Measurements from ENCODE around the gene ZMAT5. TPM values are rescaled to one million over a fixed set of nuclear protein-coding genes. Genes with fewer than 3 reads are reported as not detected.

Gene ZMAT5
- total RNA-seq, 1 donor from 2014 or later: 18.3 TPM

DNA sequence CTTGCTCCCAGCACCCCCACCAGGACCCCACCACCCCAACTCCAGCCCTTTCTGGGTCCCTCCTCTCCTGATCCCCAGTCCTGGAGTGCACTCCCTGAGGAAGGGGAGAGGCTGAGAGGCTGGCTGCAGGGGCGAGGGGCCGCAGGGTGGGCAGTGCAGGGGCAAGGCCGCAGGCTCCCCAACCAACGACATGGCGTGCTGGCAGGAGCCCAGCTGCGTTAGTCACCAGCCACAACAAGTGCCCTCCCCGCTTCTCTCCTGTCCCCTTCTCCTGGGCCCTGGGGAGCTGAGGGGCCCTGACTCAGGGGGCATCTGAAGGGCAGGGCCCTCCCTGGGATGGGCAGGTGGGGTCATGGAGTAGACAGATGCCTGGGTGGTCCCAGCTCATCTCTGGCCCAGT is 44.7 kb downstream of the ZMAT5 start:
- H3K4me1 ChIP-seq: peaks cover 3% of the 10 kb centered on the region
- TF ChIP-seq, protein P1, sequence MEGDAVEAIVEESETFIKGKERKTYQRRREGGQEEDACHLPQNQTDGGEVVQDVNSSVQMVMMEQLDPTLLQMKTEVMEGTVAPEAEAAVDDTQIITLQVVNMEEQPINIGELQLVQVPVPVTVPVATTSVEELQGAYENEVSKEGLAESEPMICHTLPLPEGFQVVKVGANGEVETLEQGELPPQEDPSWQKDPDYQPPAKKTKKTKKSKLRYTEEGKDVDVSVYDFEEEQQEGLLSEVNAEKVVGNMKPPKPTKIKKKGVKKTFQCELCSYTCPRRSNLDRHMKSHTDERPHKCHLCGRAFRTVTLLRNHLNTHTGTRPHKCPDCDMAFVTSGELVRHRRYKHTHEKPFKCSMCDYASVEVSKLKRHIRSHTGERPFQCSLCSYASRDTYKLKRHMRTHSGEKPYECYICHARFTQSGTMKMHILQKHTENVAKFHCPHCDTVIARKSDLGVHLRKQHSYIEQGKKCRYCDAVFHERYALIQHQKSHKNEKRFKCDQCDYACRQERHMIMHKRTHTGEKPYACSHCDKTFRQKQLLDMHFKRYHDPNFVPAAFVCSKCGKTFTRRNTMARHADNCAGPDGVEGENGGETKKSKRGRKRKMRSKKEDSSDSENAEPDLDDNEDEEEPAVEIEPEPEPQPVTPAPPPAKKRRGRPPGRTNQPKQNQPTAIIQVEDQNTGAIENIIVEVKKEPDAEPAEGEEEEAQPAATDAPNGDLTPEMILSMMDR (IDR thresholded peaks at IDR 0.05): no peak
- H3K27me3 ChIP-seq (ENCODE audit: low read depth): peaks cover 52% of the 10 kb centered on the region
- no peak overlapping the region for H3K27ac ChIP-seq
- DNase-seq (no peak), ATAC-seq (no peak)
- no peaks in the 10 kb centered on the region for H3K9me3 ChIP-seq
- no peak overlapping the region for H3K4me3 ChIP-seq
- no peaks in the 10 kb centered on the region for H3K36me3 ChIP-seq
- intact Hi-C loops (cut with DNase I): no loop called here

DNA sequence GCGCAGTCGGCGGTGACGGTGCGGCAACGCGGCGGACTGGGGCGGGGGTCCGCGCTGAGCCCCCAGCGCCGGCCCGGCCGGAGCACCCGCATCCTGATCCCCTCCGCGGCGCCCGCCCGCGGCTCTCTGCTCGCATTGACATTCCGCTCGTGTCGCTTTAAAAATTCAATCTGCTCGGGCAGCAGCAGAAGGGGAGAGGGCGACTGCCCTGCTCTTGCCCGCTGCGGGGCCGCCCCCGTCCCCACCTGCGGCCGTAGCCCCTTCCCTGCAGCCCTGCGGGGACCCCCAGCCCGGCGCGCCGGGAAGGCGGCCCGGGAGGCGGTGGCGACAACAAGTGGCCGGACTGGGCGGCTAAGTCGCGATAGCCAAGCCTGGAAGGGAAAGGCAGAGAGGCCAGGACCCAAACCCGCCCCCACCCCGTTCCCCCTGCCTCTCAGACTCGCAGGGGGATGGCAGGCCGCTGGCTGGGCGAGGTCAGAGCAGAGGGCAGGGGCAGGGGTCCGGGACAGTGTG is 45.9 kb downstream of the ZMAT5 start:
- H3K27me3 ChIP-seq (ENCODE audit: low read depth): peaks cover 58% of the 10 kb centered on the region
- intact Hi-C loops (cut with DNase I): no loop called here
- H3K27ac ChIP-seq: no peak overlapping the region
- TF ChIP-seq, protein P1 (IDR thresholded peaks at IDR 0.05): no peak
- H3K9me3 ChIP-seq: no peaks in the 10 kb centered on the region
- H3K4me1 ChIP-seq: peaks cover 3% of the 10 kb centered on the region
- no peak for DNase-seq
- no peak overlapping the region for H3K4me3 ChIP-seq
- no peak for ATAC-seq
- no peaks in the 10 kb centered on the region for H3K36me3 ChIP-seq

DNA sequence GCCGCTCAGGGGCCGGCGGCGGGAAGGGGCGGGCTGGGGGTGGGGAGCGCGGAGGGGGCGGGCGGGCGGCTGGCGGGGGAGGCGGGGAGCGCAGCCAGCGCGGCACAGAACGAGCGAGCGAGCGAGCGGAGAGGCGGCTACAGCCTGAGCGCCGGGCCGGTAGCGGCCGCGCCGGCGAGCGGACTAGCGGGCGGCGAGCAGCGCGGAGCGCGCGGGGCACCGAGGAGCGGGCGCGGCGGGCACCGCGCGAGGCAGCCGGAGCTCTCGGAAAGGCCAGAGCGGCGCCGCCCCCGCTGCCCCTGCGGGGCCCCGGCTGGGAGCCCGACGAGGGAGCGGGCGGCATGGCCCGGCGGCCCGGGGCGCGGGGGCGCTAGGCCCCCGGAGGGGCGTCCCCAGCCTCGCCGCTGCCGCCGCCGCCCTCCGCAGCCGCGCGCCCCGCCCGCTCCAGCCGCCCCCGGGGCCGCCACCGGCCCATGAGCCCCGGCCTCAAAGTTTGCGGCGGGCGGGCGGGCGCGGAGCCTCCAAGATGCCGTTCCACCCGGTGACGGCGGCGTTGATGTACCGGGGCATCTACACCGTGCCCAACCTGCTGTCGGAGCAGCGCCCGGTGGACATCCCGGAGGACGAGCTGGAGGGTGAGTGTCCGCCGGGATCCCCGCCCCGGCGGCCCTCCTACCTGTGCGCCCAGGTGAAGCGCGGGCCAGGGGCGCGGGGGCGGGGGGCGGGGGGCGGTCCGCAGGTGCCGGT is 46.7 kb downstream of the ZMAT5 start, which contains the start of gene CABP7:
CABP7 (plus strand) TSS at position 105 of the 747 bp plus-strand sequence; CDS start at position 527, 422 bp downstream.
- peak within 1 kb of the TSS; percentile 11 for H3K4me3 ChIP-seq
- no peaks in the 10 kb centered on the region for H3K9me3 ChIP-seq
- peaks cover 3% of the 10 kb centered on the region for H3K4me1 ChIP-seq
- TF ChIP-seq, protein P1 (IDR thresholded peaks at IDR 0.05): no peak
- intact Hi-C loops (cut with DNase I): no loop called here
- ATAC-seq (no peak), DNase-seq (no peak)
- H3K27me3 ChIP-seq (ENCODE audit: low read depth): peaks cover 65% of the 10 kb centered on the region
- H3K27ac ChIP-seq: no peak within 1 kb of the TSS
- no peaks in the 10 kb centered on the region for H3K36me3 ChIP-seq

DNA sequence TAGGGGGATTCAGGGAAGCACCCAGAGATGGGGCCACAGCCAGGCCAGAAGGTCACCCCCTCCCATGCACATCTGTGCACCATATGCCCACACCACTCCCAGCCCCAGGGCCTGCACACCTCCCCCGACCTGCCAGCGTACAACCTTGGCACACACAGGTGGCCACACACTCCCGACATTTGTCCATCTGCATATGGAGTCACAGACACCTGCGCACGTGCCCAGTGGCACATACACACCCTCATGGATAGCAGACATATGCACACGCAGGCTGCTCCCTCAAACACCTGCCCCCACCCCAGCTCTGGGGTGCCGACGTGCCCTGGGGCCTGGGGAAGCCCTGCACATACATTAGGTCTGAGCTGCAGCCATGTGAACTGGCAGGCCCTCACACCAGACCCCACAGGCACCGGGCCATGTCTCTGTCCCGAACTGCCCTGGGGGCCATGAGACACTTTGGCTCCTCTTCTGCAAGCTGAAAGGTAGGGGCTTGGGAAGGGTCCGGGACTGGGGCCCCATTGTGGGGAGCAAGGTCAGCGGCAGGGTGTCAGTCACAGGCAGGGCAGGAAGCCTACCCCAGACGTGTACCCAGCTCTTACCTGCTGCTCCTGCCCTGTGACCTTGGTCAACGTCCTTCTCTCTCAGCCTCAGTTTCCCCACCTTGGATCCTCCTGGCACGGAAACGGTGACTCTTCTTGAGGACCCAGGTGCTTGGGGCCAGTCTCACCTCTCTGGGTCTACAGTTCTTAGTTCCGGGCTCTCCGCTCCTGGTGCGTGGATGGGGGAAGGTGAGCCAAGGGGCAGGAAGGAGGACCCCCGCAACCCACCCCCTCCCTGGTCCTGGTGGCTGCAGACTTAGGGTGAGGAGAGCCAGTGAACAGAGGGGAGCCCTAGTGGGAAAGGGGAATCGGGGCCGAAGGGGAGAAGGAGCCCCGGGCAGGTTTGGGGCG is 47.6 kb downstream of the ZMAT5 start:
- no peaks in the 10 kb centered on the region for H3K36me3 ChIP-seq
- peaks cover 67% of the 10 kb centered on the region for H3K27me3 ChIP-seq (ENCODE audit: low read depth)
- H3K4me1 ChIP-seq: peaks cover 3% of the 10 kb centered on the region
- no peak overlapping the region for H3K27ac ChIP-seq
- no peaks in the 10 kb centered on the region for H3K9me3 ChIP-seq
- H3K4me3 ChIP-seq: no peak overlapping the region
- no peak for DNase-seq
- ATAC-seq: no peak
- TF ChIP-seq, protein P1 (IDR thresholded peaks at IDR 0.05): no peak
- intact Hi-C loops (cut with DNase I): no loop called here

DNA sequence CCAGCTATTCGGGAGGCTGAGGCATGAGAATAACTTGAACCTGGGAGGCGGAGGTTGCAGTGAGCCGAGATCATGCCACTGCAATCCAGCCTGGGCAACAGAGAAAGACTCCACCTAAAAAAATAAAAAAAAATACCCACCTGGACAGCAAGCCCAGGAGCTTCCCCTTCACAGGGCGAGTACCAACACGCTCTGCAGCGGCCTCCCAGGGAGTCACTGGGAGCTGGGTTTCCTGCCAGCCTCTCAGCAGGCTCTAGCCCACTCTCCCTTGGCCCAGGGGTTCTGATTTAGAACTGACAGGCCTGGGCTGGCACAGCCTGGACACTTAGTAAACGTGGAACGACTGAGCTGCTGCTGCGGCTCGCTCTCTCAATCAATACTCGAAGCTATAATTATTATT is 49.0 kb downstream of the ZMAT5 start:
- Histone ChIP-seq H3K9me3 (no peaks in the 10 kb centered on the region), H3K27ac (no peak overlapping the region), H3K27me3 (ENCODE audit: low read depth) (peaks cover 68% of the 10 kb centered on the region), H3K36me3 (no peaks in the 10 kb centered on the region), H3K4me1 (peaks cover 3% of the 10 kb centered on the region), H3K4me3 (no peak overlapping the region)
- ATAC-seq (no peak), DNase-seq (no peak)
- TF ChIP-seq, protein P1 (IDR thresholded peaks at IDR 0.05): no peak
- intact Hi-C loops (cut with DNase I): no loop called here

Data from lower lobe of right lung (tissue), 2 donors.